Measurements from ENCODE around the gene DDX5.

- TF ChIP-seq CTCF (IDR thresholded peaks at IDR 0.05; ENCODE audit: low read length), result no peak
- TF ChIP-seq EZH2 (IDR thresholded peaks at IDR 0.05; ENCODE audit: borderline replicate concordance, low read length), result no peak
Observed at GRCh38 chr17:64488301-64488700, 17.8 kb downstream of the DDX5 start.
